Measurements from ENCODE around the gene IFIT1. TPM values are rescaled to one million over a fixed set of nuclear protein-coding genes. Genes with fewer than 3 reads are reported as not detected.
"Not testable (repeated sequence)": the region's sequence is repeated elsewhere in the genome, so short reads cannot be mapped to it uniquely, and the experiment has no call there.

IFIT1 gene
- total RNA-seq, 1 donor from 2014 or later, result 2.4 TPM

GRCh38 chr10:89346405-89347254 lies 45.8 kb upstream of the IFIT1 start:
- H3K36me3 Mint-ChIP-seq (ENCODE audit: low read depth), result no peaks in the 10 kb centered on the region
- H3K9me3 Mint-ChIP-seq, result no peaks in the 10 kb centered on the region
- H3K4me3 Mint-ChIP-seq, result no peak overlapping the region
- no peak for TF ChIP-seq CTCF (conservative IDR thresholded peaks at IDR 0.05)
- no peaks in the 10 kb centered on the region for H3K27me3 Mint-ChIP-seq (ENCODE audit: low read depth)
- DNase-seq (ENCODE audit: low read depth, low spot score), result no peak
- H3K4me1 Mint-ChIP-seq, result peaks cover 86% of the 10 kb centered on the region
- peak overlapping the region; percentile 19 for H3K27ac Mint-ChIP-seq (ENCODE audit: unreplicated experiment)

GRCh38 chr10:89347701-89348457 lies 44.5 kb upstream of the IFIT1 start:
- H3K4me3 Mint-ChIP-seq, result no peak overlapping the region
- peaks cover 86% of the 10 kb centered on the region for H3K4me1 Mint-ChIP-seq
- H3K36me3 Mint-ChIP-seq (ENCODE audit: low read depth), result no peaks in the 10 kb centered on the region
- no peaks in the 10 kb centered on the region for H3K27me3 Mint-ChIP-seq (ENCODE audit: low read depth)
- no peak overlapping the region for H3K27ac Mint-ChIP-seq (ENCODE audit: unreplicated experiment)
- no peak for DNase-seq (ENCODE audit: low read depth, low spot score)
- H3K9me3 Mint-ChIP-seq, result no peaks in the 10 kb centered on the region
- TF ChIP-seq CTCF (conservative IDR thresholded peaks at IDR 0.05), result no peak

- no peak for DNase-seq (ENCODE audit: low read depth, low spot score)
- no peak for TF ChIP-seq CTCF (conservative IDR thresholded peaks at IDR 0.05)
- no peak overlapping the region for H3K4me3 Mint-ChIP-seq
- no peaks in the 10 kb centered on the region for H3K36me3 Mint-ChIP-seq (ENCODE audit: low read depth)
- H3K4me1 Mint-ChIP-seq, result peaks cover 85% of the 10 kb centered on the region
- no peaks in the 10 kb centered on the region for H3K9me3 Mint-ChIP-seq
- peak overlapping the region; percentile 54 for H3K27ac Mint-ChIP-seq (ENCODE audit: unreplicated experiment)
- H3K27me3 Mint-ChIP-seq (ENCODE audit: low read depth), result no peaks in the 10 kb centered on the region
Observed at GRCh38 chr10:89348481-89348880, 43.9 kb upstream of the IFIT1 start.

GRCh38 chr10:89348975-89349374 lies 43.4 kb upstream of the IFIT1 start:
- Mint-ChIP-seq H3K27ac (ENCODE audit: unreplicated experiment) (no peak overlapping the region), H3K4me1 (peaks cover 83% of the 10 kb centered on the region), H3K9me3 (no peaks in the 10 kb centered on the region), H3K27me3 (ENCODE audit: low read depth) (no peaks in the 10 kb centered on the region), H3K4me3 (no peak overlapping the region), H3K36me3 (ENCODE audit: low read depth) (no peaks in the 10 kb centered on the region)
- TF ChIP-seq CTCF (conservative IDR thresholded peaks at IDR 0.05), result no peak
- DNase-seq (ENCODE audit: low read depth, low spot score), result no peak

- not testable (repeated sequence) for H3K4me3 Mint-ChIP-seq; H3K27me3 Mint-ChIP-seq (ENCODE audit: low read depth); H3K36me3 Mint-ChIP-seq (ENCODE audit: low read depth); H3K9me3 Mint-ChIP-seq; DNase-seq (ENCODE audit: low read depth, low spot score)
- peak overlapping the region; percentile 68 for H3K27ac Mint-ChIP-seq (ENCODE audit: unreplicated experiment)
- H3K4me1 Mint-ChIP-seq, result peaks cover 75% of the 10 kb centered on the region
Observed at GRCh38 chr10:89350631-89351315, 41.6 kb upstream of the IFIT1 start.
